Femur (tissue), 1 donor: ENCODE data around the gene USF1.

Experiments
- DNase-seq: peaks from one replicate; pipeline ENCODE4 v3.0.0-alpha.2; 2017

USF1 gene, protein sequence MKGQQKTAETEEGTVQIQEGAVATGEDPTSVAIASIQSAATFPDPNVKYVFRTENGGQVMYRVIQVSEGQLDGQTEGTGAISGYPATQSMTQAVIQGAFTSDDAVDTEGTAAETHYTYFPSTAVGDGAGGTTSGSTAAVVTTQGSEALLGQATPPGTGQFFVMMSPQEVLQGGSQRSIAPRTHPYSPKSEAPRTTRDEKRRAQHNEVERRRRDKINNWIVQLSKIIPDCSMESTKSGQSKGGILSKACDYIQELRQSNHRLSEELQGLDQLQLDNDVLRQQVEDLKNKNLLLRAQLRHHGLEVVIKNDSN

GRCh38 chr1:161045736-161046604 lies at the start of gene USF1:
TSS of gene USF1 (minus strand) at chr1:161045977. CDS start at chr1:161043275, 2,702 bp downstream.
- peak; percentile 98 for DNase-seq

DNA sequence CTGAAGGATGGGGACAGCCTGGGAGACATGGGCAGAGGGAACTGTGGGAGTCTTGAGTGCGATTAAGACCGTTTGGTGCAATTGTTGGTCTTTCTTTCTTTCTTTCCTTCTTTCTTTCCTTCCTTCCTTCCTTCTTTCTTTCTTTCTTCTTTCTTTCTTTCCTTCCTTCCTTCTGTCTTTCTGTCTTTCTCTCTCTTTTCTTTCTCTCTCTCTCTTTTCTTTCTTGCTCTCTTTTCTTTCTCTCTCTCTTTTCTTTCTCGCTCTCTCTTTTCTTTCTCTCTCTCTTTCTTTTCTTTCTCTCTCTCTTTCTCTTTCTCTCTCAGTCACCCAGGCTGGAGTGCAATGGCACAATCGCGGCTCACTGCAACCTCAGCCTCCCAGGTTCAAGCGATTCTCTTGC lies 49.5 kb upstream of the USF1 start:
- no peak for DNase-seq

GRCh38 chr1:161094481-161094880 lies 48.7 kb upstream of the USF1 start:
- DNase-seq = no peak

GRCh38 chr1:161092621-161093028 lies 46.8 kb upstream of the USF1 start:
- DNase-seq = no peak

DNA sequence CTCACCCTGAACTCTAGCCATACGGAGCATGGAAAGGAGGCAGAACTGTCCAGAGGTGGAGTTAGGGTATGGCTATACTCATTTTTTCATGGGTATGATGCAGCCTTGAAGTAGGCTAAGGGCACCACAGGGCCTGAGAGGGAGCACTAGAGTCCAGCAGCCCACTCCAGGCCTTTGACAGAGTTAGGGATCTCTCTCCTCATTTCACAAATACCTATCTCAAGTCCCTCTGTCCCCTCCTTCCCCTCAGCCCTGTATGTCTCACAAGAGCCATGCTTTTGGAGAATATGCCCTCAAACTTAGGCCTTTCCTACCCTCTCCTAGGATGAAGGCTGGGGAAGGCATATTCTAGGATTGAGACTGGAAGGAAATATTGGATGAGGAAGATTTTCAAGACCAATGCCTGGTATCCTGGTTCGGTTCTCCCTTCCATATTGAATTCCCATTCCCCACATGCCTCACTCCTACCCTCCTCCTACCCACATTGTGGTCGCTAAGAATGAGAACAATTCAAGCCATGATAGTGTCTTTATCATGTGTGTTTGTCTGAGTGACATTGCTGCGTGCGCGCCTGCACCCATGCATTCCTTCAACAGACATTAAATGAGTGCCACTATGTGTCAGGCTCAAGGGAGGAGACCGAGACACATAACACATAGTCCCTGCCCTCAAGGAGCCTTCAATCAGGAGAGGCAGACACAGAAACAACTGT lies 46.2 kb upstream of the USF1 start:
- no peak for DNase-seq

GRCh38 chr1:161091093-161091492 lies 45.3 kb upstream of the USF1 start:
- DNase-seq = no peak

GRCh38 chr1:161090617-161091016 lies 44.8 kb upstream of the USF1 start:
- DNase-seq = no peak

GRCh38 chr1:161089938-161090337 lies 44.2 kb upstream of the USF1 start:
- DNase-seq = no peak

DNA sequence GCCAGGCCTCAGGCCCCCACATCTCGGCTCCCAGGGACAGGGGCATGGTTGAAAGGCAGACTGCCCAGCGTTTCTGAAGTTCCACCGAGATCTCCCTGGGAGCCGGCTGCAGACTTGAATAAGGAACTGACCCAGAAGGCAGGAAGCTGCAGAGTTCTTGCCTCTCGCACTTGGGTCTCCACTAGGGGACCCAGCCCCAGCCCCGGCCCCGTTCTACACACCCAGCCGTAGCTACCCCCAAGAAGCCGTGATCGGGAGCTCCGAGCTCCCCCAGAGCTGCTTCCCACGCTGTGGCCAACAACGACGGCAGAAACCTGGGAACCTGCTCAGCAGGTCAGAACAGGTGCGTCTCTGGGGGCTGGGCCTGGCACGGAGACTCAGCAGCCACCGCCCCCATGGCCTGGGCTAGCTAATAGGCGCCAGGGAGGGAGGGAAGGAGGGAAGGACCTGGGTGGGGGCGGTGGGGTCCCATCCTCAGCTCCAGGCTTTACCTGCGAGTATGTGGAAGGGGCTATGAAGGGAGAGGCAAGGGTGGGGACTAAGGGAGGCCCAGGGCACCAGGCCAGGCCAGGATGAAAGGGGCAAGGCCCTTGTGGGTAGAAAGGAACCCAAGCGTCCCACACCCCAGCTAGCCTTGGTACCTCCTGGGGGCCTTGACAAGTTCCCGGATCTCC lies 43.6 kb upstream of the USF1 start, which contains the start of gene NECTIN4:
NECTIN4 (minus strand) TSS at position 308 of the 674 bp plus-strand sequence; CDS start at position 46, 262 bp downstream.
- DNase-seq = no peak

DNA sequence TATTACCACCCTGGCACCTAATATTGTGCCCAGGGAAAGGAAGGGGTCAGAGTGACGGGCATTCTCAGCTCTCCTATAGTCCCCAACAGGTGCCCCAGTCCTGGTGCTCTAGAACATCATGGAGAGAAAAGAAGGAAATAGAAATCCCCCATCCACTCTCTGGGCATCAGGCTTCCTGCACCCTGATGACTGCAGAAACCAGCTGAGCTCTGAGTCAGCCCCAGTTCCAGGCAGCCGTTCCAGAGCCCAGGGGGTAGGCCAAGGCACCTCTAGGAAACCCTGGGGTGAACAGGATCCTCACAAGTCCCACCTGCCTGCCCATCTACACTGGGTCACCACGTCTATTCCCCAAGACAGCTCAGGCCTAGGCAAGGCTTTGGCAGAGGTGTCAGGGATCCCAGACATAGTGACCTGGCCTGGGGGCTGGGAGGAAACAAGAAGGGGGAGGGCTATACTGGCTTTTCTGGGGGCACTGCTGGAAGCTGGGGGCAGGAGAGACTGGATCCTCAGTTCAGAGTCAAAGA lies 42.9 kb upstream of the USF1 start:
- no peak for DNase-seq

DNA sequence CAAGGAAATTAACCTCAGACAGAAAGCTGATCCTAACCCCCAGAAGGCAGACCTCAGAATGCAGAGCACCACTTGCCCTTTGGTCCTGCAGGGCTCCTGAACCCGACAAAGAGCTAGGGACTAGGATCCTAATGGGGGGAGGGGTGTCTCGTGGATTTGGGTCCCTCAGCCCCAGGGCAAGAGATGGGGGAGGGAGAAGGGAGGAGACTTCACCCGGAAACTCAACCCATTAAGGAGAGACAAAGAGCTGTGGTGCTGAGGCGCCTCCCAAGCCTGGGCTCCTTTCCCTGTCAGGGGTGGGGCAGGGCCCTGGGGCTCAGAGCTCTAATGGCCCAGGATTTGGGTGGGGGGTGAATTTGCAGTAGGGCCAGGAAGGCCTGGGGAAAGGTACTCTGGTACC lies 40.7 kb upstream of the USF1 start:
- DNase-seq = no peak

- no peak for DNase-seq
Measured at GRCh38 chr1:161085165-161085564, 39.4 kb upstream of the USF1 start.

DNA sequence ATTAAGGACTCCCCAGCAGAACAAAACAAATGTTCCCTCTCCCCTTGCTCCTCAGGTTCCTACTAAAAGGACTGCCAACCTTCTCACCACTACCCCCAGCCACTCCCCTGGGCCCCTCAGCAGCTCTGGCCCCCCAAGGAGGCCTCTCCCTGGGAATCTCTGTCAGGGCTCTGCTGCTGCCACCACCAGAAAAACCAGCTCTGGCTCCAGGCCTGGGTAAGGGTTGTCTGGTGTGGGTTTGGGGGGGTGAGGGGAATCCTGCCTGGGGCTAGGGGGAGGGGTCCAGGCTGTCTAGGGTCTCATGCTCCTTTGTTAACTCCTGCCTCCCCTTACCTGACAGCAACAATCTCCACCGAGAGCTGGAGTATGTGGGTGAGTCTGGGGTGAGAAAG lies 38.8 kb upstream of the USF1 start:
- no peak for DNase-seq

- DNase-seq = no peak
Measured at GRCh38 chr1:161083748-161084596, 38.2 kb upstream of the USF1 start.

DNA sequence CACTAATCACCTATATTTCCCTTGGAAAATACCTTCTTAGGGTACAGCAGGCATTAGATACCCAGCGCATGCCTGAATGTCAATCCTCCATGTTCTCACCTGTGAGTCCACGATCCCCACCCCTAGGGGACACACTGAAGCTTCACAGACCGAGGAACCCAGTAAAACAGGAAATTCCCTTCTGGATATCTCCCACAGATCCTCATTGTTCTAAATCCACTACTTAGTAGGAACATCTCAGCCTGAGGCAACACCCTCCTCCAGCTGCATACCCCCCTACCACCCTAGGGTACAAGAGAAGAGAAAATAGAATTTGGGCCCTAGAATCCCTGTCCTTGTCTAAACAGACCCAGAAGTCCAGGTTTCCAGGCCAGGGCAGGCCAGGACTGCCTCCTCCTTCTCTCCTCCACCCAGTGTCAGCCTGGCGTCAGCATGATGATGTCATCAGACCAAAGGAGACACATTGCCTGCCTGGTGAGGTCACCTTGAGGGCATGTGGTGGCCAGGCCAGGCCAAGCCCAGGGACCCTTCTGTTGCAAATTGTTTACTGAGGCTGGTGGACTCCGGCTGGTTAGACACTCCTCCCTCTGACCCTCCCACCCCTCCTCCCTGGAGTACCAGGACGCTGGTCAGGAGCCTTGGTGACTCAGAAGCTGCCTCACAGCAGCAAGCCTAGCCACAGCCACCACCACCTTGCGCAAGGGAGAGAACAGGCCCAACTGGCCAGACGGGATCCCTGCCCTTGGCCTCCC lies 37.4 kb upstream of the USF1 start:
- peak; percentile 43 for DNase-seq

GRCh38 chr1:161082483-161082882 lies 36.7 kb upstream of the USF1 start:
- no peak for DNase-seq

DNA sequence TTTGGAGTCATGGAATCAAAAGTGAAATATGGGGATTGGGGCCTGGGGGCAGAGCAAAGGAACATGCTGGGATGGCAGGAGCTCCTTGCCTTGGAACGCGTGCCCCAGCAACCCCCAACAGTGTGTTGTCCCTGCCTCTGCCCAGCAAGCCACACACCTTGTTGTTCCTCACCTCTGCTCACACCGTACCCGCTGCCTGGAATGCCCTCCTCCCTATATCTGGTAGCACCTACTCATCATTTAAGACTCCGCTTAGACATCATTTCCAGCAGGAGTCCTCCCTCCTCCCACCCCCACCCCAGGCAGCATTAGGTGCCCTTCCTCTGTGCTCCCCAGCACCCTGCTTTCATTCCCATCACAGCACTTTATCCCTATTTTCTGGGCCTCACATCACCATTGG lies 35.7 kb upstream of the USF1 start:
- no peak for DNase-seq

DNA sequence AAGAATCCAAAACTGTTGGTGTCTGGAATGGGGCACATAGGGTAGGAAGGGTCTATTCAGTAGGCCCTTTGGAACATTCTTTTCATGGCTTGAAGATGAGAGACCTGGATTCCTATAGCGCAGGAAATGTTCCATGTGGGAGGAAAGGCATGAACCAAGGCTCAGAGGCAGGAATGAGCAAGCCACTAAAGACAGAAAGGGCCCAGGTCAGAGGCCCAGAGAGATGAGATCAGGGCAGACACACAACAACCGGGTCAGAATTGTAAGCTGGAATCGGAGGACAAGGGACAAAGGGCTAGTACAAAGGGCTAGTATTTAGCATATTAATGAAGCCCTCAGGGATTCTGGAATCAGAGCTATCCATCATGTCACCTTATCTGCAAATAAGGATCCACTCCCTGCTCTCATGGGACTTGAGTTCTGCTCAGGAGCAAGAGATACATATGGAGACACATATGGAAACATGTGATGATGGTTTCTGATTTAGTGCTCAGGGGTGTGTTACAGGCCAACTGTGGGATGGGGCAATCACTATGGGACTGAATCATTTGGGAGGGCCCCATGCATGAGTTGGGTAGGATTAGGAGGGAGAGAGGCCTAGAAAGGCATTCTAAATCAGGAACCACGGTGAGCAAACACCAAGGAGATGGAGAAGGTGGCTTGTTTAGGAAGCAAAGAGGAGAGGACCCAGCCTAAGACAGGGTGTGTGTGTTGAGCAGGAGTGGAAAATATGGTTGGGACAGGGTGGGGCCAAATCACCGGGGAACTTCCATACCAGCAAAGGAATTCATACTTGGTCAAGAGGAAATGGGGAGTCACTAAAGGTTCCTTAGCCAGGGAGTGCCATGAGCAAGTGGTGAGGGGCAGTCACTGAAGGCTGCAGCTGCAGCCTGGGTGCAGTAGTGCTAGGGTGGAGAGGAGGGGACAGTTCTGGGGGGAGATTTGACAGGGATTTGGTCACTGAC lies 34.9 kb upstream of the USF1 start:
- no peak for DNase-seq

DNA sequence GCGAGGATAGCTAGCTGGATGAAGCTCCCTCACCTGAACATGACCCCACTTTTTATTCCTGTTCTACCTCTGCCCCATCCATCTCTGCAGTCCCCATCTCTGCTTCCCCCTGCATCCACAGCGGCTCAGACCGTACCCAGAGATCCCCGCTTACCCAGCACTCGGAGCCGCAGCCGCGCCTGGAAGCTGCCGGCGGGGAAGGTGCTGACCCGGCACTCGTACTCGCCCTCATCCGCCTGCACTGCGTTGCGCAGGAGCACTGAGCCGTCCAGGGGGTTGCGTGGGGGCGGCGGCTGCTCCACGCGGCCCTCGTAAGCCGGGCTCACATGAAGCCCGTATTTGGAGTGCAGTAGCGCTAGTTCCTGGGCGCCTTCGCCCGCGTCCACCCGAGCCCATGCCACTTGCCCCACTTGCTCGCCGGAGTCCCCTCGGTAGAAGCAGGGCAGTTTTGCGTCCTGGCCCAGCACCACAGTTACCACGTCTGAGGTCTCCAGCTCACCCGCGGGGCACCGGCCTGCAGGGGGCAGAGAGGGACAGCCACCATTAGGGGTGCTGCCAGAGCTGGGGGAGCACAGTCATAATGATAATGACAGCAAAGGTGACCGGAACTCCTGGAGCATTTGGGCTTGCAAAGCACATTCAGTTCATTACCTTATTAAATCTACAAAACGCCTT lies 33.8 kb upstream of the USF1 start:
- DNase-seq = no peak
